ENCODE data around the gene WHAMM. TPM values are rescaled to one million over a fixed set of nuclear protein-coding genes. Genes with fewer than 3 reads are reported as not detected.
A peak's percentile ranks its signal among the peaks of the same experiment; 100 is the strongest.
"Not testable (repeated sequence)": the region's sequence is repeated elsewhere in the genome, so short reads cannot be mapped to it uniquely, and the experiment has no call there.

Gene WHAMM
- total RNA-seq, 2 donors from 2014 or later, result 6.7 to 9.5 TPM

DNA sequence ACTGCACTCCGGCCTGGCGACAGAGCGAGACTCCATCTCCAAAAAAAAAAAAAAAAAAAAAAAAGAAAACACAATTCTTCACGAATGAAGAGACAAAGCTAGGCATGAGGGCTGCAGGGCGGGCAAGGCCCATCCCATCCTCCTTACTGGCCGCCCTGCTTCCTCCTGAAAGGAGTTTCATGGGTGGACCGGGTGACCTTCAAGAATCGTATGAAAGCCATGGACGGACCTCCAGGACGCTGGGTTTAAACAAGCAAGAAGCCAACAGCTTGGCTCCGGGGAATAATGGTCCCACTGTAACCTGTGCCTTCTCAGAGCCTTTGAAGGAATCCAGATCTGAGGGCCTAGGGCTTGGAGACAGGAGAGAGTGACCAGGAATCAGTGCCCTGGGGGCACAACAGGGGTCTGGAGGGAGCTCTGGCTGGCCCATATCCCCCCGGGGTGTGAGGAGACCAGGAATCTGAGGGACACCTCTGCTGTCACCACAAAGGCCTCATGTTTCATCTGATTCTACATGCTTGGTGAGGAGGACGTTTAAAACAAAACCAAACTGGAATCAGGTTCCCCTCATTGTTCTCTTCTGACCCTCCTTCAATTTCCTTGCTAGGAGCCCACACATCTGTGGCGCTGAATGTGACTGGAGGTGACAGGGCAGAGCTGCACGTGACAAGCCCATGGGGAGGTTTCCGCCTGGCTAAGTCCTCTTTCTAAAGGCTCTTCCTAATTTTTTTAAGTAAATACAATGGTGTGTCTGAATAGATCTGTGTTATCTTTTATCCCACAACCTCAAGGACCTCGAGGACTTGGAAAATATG, 46.1 kb downstream of the WHAMM start:
- intact Hi-C loops (cut with DNase I), result no loop called here
- DNase-seq (ENCODE audit: low spot score), result no peak

DNA sequence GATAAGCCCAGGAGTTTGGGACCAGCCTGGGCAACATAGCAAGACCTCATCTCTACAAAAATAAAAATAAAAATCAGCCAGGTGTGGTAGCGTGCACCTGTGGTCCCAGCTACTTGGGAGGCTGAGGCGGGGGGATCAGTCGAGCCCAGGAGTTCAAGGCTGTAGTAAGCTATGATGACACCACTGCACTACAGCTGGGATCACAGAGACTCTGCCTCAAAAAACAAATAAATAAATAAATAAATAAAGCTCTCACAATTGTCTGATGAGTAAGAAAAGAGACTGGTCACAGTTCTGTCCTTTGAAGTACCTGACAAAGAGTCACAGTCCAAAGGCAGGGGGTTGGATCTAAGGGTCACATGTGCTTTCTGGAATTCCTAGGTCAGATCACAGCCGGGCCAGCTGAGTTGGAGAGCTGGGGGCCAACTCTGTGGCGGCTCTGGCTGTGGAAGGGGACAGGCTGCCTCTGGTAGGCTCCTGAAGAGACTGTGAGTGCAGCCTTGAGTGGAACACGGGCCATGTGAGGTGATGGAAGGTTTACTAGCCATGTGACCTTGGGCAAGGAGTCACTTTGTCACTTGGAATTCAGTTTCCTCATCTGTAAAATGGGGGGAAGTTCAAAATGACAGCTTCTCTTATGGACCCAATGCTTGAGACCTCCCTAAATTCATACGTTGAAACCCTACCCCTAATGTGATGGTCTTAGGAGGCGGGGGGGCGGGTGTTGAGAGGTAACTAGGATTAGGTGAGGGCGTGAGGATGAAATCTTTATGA, 47.2 kb downstream of the WHAMM start:
- intact Hi-C loops (cut with DNase I), result no loop called here
- peak; percentile 38 for DNase-seq (ENCODE audit: low spot score)

DNA sequence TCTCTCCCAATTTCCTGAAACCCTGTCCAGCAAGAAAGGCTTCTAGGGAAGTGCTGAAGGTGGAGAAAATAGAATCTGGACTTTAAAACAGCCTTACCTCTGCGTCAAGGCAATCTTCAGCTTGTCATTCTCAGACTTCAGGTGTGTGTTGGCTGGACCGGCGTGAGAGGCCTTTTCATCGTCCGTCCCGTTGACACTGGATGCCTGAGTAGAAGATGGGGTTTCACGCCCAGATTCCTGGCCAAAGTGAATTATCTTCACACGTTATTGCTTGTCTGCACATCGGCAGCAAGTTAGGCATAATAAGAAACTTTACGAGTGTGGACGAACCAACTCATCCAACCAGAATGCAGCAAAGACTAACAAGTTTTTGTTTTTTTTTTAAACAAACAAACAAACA, 49.5 kb downstream of the WHAMM start:
- DNase-seq (ENCODE audit: low spot score), result peak; percentile 31
- intact Hi-C loops (cut with DNase I), result no loop called here

DNA sequence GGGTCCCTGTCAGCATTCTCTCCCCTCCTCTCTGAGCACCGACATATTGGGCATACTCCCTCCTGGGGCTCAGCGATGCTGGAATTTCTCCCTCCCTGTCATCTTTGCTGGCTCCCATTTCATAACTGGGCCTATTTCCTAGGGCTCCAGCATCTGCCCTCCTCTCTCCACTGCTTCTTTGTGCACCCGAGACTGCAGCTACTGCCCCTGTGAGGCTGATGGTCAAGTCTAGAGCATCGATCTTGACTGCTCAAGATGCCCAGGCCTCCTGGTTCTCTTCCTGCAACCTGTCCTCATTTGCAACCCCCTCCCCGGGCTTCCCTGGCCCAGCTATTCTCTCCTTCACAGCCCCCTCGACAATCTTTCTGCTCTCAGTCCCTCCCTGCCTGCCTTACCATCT, 53.5 kb downstream of the WHAMM start:
- DNase-seq (ENCODE audit: low spot score), result peak; percentile 43
- intact Hi-C loops (cut with DNase I), result no loop called here

DNA sequence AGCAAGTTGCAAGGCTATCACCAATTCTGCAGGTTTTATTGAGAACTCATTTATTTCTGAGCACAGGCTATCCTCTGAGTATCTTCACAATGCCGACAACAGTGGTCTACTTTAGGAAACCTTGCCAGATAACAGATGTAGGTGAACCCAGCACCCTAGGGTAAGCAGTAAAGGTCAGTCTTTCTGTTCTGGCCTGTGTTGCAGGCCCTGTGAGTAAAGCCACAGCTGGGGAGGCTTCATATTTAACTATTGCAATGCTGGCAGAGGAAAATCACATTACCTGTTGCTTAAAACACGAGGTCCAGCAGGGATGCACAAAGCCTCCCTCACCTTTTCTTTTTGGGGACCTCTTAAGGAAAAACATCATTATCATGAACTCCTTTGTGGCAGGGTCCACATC, 55.5 kb downstream of the WHAMM start:
- no peak for DNase-seq (ENCODE audit: low spot score)
- intact Hi-C loops (cut with DNase I), result no loop called here

DNA sequence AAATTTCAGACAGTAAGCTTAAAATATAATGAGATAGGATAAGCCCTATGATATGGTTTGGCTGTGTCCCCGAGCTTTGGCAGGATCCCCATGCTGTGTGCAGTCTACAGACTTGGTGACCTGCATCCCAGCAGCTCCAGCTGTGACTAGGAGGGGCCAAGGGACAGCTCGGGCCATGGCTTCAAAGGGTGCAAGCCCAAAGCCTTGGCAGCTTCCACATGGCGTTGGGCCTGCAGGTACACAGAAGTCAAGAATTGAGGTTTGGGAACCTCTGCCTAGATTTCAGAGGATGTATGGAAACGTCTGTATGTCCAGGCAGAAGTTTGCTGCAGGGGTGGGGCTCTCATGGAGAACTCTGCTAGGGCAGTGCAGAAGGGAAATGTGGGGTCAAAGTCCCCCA, 56.2 kb downstream of the WHAMM start:
- DNase-seq (ENCODE audit: low spot score), result peak; percentile 55
- intact Hi-C loops (cut with DNase I), result not testable (repeated sequence)

DNA sequence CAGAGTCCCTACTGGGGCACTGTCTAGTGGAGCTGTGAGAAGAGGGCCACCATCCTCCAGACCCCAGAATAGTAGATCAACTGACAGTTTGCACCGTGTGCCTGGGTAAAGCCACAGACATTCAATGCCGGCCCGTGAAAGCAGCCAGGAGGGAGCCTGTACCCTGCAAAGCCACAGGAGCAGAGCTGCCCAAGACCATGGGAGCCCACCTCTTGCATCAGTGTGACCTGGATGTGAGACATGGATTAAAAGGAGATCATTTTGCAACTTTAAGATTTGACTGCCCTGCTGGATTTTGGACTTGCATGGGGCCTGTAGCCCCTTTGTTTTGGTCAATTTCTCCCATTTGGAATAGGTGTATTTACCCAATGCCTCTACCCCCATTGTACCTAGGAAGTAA, 56.6 kb downstream of the WHAMM start:
- peak; percentile 40 for DNase-seq (ENCODE audit: low spot score)
- intact Hi-C loops (cut with DNase I), result not testable (repeated sequence)

DNA sequence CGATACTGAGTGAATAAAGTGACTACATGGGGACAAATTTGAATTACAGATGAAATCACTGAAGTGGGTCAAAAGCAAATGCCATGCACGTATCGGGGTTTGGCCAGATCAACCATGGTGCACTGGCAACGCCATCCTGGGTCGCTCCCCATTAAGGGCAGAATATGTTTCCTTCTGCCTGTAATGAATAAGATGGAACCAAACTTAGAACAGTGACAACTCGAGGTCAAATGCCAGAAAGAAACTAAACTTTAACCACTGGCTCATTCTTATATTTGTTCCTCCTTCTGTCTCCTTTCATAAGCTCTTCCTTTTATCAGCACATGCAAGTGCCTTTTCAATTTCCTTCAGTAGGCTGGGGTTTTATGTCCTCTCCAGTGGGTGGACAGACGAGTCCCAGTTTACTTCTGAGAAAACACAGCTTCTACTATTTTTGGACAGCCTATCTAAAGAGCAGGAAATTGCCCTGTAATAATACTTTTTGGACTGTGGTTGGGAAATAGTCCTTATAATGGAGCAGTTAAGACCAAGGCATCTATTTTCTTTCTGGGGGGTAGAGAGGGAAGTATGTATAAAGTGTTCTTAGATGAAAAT, 61.4 kb downstream of the WHAMM start:
- no peak for DNase-seq (ENCODE audit: low spot score)
- intact Hi-C loops (cut with DNase I), result no loop called here

DNA sequence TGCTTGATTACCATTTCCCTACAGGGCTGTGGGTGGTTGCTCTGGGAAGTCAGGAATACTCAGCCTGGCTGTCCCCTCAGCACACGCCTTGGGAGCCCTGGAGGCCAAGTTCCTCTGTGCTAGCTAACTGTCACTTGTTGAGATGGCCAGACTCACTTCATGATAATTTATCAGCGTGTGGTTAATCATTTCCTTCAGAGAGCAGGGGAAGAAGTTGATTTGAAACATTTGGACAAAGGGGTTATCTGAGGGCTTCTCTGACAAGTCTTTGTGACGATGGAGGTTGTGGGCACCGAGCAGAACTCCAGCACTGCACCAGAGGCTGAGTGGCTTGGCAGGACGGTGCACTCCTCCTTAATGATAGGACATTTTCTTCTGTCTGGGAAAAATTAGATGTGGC, 61.9 kb downstream of the WHAMM start:
- intact Hi-C loops (cut with DNase I), result no loop called here

DNA sequence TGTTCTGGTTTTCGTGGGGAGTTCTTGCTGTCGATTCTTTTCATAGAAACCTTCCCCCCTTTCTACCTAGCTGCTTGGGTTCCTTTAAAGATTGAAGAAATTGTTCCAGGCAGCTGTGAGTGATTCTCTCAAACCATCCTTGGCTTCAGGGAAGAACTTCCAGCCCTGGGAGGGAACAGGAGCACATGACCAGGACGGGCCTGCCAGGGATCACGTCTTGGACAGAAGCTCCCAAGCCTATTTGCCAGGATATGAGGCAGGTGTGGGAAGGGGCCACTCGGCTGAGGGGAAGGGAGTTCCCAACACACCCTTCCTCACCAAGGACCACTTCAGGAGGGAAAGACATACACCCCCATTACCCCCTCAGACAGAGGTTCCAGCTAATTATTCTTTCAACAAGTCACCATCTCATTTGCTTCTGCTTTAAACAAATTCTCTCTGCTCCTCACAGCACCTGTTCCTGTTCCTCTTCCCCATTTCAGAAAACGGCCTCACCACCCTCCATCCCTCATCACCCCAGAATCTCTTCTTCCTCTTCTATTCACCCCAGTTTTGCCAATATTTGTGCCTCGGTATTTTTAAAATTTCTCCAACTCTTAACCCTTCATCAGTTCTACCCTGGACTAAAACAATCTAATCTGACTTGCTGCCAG, 62.5 kb downstream of the WHAMM start:
- peak; percentile 46 for DNase-seq (ENCODE audit: low spot score)
- intact Hi-C loops (cut with DNase I), result no loop called here

More for the DNA sequence above, 61.9 kb downstream of the WHAMM start:
- peak; percentile 53 for DNase-seq (ENCODE audit: low spot score)

DNA sequence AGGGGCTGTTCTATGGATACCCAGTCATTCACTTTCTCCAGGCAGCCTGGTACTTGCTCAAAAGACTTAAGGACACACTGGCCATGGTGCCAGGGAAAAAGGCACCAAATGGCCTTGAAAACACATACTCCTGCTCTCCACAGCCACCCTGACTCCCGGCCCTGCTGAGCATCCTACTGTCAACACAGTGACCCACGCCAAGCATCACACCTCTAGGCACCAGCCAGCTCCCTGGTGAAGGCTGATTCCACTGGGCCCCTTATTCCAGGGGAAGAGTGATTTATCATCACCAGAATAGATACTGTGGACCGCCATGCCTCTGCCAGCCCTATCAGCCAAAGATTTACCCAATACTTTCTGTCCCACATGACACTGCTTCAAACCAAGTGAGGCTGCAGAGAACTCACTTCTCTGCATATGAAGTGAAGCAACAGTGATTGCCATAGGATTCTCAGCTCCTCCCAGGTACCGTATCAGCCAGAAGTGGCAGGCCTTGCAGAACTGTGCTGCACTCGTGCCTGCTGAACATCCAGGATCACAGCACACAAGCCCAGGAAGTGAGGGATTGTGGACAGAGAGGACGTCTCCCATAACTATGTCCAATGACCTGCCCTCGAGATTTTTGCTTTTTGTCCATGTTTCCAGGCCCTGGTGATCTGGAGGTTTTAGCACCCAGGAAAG, 63.7 kb downstream of the WHAMM start:
- intact Hi-C loops (cut with DNase I), result no loop called here
- DNase-seq (ENCODE audit: low spot score), result peak; percentile 8

DNA sequence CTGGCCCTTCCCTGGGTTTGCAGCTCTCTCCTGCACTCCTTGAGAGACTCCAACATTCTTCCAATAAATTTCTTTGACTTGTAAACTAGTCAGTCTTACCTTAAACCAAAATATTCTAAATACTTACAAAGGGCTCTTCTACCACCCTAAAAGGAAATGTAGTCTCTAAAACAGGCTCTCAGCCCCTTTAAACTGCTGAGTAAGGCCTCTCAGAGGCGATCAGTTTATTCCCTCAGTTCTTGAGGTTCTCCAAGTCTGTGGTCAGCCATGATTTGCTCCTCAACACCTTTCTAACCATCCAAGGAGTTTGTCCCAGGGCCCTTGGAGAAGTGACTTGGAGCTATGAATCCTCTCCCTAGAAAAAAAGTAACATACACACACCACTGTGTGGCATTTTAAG, 64.8 kb downstream of the WHAMM start:
- intact Hi-C loops (cut with DNase I), result no loop called here
- peak; percentile 32 for DNase-seq (ENCODE audit: low spot score)

DNA sequence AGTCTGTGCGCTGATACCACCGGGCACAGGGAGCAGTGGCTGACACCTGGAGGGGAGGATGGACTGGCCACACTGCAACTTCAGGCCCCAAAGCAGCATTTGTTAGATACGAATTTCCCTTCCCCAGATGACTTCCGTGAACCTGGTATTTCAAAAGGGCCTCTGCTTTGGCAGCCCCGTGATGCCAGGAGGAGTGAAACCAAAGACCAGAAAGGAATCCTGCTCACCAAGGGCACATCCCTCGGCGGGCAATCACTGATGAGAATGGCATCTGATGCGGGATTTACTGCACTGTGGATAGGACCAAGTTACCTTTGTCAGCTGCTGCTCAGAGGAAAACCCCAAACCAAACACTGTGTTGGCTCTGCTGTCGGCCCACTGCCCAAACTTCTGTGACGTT, 65.5 kb downstream of the WHAMM start:
- DNase-seq (ENCODE audit: low spot score), result peak; percentile 62
- intact Hi-C loops (cut with DNase I), result no loop called here

DNA sequence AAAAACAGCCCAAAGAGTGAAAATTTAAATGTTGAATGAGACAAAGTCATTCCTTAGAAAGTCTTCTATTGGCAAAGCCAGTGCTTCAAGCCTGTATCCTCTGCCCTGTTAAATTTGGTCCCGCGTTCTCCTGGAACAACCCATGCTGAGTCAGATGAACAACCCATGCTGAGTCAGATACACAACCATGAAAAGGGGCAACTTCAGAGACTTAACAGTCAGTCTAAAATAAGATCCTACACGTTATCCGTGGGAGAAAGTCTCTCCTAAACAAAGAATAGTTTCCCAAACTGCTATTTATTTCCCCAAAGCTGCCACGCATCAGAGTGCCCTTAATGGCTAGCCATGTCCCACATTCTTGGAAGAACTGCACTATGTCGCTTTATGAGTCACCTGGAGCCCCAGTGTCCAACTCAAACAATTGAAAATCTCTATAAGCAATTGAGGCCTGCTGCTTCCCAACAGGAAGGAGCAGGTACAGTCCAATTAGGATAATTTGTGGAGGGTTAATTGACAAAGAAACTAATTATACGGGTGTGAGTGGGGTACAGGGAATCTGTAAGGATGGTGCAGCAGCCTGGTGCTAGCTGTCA, 66.1 kb downstream of the WHAMM start:
- no peak for DNase-seq (ENCODE audit: low spot score)
- intact Hi-C loops (cut with DNase I), result no loop called here

DNA sequence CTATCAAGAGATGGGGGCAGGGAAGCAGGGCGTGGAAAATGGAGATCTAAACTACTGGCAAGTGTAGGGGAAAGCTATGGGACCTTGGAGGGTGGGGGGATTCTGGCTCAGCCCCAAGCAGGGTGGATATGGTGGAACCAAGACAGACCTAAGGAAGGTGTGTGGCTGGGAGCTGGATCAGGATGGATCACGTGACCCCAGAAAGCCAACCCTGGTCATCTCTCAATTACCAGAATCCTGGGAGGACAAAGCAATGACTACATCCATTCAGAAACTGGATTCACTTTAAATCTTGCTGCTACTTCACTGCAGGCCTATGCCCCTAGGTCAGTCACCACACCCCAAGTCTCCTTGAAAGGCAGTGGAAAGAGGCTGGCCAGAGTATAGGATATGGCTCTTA, 68.4 kb downstream of the WHAMM start:
- intact Hi-C loops (cut with DNase I), result no loop called here
- no peak for DNase-seq (ENCODE audit: low spot score)

DNA sequence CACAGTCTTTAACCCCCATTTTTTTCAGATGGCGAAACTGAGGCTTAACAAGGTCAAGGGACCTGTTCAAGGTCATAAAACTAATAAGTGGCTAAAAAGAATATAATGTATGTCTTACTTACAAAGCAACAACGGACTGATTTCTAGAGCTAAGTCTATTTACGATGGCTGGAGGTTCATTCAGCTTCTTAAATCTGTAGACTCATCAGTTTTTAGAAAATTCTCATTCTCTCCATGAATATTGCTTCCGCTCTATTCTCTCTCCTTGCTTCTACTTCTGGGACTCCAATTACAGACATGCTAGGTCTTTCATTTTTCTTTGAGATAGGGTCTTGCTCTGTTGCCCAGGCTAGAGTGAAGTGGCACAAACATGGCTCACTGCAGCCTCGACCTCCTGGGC, 68.9 kb downstream of the WHAMM start:
- no peak for DNase-seq (ENCODE audit: low spot score)

DNA sequence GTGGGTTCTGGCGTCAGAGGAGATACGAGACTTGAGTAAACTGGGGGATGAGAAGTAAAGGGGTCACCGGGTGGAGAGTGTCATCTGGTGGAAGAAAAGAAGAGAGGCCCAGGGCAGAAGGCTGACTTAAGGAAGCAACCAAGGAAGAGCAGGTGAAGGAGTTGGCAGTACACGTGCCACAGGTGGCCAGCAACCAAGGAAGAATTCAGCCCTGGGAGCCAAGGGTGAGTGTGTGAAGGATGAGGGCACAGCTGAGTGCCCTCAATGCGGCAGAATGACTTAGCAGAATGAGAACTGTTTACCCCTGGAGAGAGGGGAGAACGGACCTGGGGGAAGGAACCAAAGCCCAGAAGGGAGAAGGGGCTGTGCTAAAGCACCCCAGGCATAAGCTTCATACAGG, 71.3 kb downstream of the WHAMM start:
- no peak for DNase-seq (ENCODE audit: low spot score)
- intact Hi-C loops (cut with DNase I), result no loop called here

More for the DNA sequence above, 68.9 kb downstream of the WHAMM start:
- intact Hi-C loops (cut with DNase I), result no loop called here

DNA sequence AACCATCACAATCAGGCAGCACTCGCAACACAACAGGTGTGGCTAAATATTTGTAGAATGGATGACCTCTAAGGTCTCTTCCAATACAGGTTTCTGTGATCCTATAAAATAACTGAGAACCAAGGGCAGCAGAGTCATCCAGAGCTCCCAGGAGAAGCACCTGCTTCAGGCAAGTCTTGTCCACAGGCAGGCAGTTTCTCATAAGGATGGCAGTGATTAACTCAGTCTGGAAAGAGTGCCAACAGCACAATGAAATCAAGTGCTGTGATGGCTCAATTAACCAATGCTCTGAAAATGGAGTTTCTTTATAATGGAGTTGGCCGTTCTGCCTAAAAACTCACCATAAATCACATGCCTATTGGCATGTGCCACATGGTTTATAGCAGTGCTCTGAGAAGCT, 72.3 kb downstream of the WHAMM start:
- DNase-seq (ENCODE audit: low spot score), result no peak
- intact Hi-C loops (cut with DNase I), result no loop called here

Measured in posterior vena cava (tissue), 2 donors.